Measurements from ENCODE around the gene UNC5B.

Gene UNC5B

DNA sequence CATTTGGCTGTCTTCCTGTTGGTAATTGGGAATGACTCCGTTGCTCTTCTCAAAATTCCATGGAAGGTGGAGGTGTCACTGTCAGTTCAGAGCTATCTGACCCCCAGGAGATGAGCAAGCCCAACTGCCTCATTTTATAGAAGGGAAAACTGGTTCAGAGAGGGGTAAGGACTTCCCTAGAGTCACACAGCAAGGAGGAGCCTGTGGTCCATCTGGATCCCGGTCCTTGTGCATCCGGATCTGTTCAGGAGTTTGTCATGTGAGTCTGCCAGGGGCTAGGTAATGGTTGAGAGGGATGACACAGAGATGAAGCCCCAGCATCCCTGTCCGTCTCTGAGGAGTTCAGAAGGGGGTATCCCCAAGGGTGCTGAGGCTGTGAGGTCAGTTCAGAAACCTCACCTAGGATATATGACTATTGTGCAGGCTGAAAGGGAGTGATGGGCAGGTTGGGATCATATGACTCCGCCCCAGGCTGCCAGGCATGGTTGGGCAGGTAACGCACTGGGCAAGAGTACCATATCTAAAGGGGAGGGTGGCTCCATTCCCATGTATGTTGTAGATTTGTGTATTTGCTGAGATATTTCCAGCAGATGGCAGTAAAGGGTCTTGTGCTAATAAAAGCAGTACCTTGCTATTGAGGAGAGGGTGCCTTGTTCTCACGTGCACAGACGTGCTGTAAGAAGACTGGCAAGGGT, 90.7 kb downstream of the UNC5B start:
- DNase-seq: peak; percentile 19

DNA sequence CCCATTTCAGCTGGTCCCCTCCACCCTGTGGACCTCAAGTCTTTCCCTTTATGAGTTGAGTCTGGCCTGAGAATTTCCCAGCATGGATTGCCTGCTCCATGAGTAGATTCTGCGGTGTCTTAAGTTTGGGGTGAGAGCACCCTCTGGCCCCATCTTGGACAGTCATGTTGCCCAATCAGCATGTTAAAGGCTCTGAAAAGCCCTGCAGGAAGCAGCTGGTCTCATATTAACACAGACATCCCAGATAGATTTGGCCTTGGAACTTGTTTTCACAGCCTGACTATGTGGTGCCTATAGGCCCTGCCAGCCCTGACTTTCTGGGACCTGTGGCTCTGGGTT, 91.2 kb downstream of the UNC5B start:
- DNase-seq: no peak

DNA sequence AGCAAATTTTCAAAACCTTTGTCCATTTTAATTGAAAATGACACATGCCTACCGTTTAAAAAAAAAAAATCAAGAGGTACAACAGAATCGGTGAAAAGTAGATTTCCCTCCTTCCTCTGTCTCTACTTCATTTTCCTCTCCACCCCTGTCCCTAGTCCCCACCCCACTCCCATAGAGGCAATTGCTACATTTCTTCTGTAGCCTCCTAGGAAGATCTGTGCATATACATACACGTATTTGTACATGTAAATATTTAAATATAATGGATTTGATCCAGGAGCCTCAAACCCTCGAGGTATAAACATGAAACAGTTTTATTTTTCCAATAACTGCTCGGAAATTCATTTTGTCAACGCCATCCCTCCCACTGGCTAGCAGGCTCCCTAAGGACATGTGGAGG, 92.5 kb downstream of the UNC5B start:
- no peak for DNase-seq

DNA sequence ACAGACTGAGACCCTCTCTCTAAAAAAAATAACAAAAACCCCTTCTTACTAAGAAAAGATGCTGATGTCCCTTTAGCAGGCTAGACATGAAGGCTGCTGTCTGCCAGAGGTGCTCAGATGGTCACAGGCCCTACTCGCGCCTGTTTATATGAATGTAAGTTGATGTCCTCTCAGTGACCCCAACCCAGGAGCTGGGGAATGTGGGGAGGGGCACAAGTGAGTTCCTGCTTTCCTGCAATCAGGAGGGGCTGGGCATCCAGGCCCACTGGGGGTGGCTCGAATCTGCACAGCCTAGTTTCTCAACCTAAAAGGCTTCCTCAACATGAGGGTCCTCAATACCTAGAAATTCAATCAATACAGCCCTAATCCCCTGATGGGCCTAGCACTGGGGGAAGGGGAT, 94.6 kb downstream of the UNC5B start:
- DNase-seq: no peak

DNA sequence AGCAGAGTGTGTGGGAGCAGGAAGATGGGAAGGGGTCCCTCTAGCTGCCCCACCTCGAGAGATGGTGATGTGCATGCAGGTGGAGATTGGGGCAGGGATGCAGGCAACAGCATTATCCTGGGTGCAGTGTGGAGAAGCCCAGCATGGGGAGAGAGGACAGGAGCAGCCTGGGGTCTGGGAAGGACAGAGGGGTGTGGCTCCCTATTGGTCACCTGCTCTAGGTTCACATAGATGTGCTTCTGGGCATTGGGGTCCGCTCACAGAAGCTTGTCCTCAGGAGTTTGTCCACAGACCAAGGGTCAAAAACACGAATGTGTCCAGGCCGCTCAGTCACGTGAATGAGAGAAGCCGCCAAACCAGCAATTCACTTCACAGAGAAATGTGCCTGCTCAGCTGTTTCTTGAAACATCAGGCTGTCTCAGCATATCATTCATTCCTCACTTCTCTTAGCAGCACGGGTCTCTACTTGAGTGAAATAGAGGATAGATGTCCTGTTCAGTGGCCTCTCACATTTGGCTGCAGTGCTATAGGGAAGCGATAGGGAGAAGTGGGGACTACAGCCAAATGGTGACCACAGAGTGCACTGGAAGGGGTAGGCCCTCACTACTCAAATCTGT, 95.2 kb downstream of the UNC5B start:
- DNase-seq: no peak

DNA sequence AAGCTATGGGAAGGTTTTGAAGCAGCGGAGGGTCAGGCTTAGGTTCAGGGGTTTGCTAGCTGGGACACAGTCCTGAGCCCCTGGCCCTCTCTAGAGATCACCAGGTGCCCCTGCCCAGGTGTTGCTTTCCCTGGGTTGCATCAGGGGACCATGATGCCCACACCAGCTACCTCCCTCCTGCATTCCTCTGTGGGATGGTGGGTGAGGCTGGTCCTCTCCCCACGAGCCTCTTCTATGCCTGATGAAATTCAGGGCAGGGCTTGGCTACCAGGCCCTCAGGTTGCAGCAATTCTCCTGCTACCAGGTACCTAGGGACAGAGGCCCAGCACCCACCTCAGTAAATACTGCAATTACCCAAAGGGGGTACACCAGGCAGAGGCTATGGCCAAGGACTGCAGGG, 95.9 kb downstream of the UNC5B start:
- DNase-seq: no peak

DNA sequence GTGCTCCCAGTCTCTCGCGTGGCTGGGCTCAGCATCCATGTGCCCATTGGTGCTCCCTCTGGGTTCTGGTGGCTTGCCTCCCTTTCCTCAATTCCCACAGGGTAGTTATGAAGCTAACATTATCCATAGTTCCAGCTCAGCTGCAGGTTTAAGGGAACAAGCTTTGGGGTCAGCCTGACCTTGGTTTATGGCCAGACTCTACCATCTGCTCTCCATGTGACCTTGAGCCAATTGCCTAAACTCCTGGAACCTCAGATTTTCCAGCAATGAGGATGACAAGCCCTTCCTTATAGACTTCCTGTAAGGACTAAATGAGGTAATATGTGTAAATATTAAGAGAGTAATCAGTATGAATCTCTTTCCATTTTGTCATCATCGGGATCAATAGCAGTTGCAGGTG, 96.6 kb downstream of the UNC5B start:
- no peak for DNase-seq

DNA sequence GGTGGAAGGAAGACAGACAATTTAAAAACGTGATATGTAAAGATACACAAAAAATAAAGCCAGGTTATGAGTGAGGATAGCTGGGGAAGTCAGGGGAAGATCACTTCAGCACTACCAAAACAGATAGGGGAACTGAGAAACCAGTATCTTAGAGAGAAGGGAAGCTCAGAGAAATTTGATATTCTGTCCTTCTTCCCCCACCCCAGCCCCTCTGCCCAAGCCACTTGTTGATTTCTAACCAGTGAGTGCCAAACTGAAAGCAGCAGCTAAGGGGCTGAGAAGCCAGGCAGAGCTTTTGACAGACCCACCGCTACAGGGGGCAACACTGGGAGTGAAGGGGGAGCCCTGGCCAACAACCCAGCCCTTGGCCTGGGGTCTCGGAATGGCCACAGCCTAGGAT, 97.5 kb downstream of the UNC5B start:
- DNase-seq: no peak

DNA sequence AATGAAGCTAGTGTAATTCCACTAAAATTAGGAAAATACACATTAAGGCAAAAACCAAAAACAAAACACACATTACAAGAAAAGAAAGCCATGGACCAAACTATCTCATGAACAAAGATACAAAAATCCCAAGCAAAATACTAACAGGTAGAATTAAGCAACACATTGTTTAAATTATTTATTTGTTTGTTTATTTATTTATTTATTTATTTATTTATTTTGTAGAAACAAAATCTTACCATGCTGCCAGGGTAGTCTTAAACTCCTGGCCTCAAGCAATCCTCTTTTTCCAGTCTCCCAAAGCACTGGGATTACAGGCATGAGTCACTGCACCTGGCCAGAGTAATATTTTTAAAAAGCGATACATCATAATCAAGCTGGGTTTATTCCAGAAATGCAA, 99.8 kb downstream of the UNC5B start:
- DNase-seq: no peak

DNA sequence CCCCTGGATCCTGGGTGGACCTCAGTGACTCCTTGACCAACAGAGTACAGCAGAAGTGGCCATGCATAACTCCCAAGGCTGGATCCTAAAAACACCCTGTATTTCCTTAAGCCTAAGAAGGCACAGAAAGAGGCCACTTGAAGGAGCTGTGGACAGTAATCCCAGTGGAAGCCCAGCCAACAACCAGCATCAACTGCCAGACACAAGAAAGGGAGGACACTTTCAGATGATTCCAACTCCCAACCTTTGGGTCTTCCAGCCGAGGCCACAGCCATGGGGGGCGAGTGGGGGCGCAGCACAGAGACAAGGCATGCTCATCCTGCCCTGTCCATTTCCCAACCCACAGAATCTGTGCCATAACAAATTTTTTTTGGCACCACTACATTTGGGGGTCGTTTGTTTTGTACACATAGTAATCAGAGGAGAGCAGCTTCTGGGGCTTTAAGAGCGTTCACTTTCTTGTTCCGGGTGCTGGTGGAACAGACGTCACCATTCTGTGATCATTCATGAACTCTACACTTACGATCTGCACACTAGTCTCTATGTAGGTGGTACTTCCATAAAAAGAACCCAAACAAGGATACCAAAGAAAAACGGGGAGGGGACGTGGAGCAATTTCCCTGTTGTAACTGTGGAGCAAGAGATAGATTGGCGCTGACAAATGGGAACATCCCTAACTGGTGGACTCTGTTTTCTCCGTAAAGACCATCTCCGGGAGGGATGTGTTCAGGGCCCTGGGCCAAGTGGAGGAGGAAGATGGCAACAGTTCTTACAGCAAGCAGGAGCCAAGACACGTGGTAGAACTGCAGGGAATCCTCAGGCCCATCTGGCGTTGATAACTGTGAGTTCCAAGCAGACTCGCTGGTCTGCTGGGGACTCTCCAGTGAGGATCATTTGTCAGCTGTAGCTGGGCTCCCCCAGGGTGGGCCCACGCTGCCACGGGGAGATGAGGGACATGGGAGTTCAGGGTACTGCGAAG, 100.7 kb downstream of the UNC5B start:
- no peak for DNase-seq

DNA sequence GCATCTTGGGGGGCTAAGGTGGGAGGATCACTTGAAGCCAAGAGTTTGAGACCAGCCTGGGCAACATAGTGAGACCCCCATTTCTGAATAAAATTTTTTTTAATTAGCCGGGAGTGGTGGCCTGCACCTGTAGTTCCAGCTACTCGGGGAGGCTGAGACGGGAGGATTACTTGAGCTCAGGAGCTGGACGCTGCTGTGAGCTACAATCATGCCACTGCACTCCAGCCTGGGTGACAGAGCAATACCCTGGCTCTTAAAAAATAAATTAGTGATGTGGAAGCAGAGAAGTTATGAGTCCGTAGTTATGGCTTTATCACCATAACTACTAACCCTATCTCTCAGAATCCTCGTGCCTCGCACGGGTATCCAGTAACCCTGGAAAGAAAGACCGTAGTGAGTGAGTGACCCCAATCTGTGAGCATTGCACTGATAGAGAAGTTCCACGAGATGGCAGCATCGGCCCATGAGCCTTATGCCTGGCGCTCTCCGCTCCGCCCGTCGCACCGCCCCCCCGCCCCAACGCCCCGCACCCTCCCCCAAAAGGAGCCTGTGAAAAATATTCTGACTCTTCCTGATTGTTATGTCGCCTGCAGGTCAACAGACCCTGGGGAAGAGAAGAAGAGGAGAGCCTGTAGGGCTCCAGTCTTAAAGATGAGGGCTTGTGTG, 101.8 kb downstream of the UNC5B start:
- DNase-seq: peak; percentile 30

DNA sequence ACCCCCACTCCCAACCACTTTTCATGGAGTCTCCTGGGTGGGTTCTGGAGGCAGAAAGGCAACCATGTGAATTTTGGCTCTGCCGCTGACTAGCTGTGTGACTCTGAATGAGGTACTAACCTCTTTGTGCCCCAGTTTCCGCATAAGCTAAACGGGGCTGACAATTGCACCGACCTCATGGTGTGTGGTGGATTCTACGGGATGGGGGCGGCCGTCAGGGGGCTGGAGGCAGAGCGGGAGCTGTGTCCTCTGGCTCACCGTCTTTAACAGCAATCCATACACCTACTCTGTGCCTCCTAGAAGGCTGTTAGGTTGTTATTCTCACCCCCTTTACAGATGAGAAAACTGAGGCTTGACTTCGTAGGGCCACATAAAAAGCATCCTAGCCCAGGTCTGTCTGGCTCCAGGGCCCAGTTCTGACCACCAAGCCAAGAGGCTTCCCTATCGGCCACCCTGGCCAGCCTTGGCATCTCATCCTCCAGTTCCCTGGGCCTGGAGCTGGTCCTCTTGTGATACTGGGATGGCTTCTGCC, 102.4 kb downstream of the UNC5B start:
- DNase-seq: no peak

DNA sequence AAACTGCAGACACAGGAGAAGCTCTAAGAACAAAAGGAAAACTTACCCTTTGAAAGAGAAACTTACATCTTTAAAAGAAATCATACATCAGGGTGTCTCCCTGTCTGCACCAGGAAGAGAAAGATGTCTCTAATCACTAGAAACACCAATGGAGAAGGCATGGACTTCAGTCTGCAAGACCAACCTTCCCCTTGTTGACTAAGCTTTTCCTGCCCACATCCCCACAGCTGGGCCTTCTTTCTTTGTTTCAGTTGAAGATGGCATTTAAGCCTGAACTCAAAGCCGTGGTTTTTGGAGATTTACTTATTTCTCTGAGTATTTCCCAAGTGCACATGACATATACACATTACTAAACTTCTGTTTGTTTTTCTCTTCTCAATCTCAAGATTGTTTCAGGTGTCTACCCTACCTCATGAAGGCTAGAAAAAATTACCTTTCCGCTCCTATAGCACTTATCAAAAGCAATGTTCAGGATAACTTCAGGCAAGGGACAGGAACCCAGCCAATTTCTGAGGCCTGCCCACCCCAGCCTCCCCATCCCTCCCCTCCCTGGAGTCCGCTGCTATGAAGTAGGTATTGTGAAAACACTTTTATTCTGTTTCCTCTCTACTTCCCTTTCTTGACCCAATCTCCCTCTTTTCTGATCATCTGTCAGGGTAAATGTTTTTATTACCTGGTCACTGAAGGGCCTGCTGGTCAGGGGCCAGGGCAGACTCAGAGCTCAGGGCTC, 103.9 kb downstream of the UNC5B start:
- DNase-seq: no peak

DNA sequence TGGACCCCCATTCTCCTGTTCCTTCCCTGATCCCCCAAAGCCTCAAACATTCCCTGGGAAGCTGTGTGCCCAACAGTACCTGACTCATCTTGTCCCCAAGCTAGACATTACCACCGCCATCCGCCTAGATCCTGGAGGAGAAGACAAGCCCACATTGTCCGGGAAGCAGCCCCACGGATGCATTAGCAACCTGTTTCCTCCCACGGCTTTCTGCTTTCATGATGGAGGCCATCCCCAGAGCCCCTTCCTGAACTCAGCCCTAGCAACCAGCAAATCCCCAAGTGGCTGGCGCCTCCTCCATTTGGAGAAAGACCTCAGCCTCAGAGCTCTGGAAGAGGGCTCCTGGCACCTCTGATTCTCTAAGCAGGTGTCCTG, 104.4 kb downstream of the UNC5B start:
- DNase-seq: no peak

DNA sequence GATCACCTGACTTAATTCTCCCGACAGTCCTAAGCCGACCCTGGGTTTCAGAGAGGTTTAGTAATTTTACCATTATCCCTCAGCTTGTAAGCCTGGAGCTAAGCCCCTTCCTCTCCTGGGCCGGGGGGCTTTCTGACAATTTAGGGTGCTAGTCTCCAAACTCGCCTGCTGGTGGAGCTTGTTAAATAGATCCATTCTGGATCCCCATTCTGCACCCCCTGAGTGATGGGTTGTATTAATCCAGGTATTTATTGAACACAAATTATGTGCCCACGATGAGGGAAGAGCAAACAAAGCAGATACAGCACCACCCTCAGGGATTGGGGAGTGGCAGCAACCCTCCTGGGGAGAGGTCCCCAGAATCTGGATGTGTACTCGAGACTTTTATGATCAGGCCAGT, 105.4 kb downstream of the UNC5B start:
- no peak for DNase-seq

DNA sequence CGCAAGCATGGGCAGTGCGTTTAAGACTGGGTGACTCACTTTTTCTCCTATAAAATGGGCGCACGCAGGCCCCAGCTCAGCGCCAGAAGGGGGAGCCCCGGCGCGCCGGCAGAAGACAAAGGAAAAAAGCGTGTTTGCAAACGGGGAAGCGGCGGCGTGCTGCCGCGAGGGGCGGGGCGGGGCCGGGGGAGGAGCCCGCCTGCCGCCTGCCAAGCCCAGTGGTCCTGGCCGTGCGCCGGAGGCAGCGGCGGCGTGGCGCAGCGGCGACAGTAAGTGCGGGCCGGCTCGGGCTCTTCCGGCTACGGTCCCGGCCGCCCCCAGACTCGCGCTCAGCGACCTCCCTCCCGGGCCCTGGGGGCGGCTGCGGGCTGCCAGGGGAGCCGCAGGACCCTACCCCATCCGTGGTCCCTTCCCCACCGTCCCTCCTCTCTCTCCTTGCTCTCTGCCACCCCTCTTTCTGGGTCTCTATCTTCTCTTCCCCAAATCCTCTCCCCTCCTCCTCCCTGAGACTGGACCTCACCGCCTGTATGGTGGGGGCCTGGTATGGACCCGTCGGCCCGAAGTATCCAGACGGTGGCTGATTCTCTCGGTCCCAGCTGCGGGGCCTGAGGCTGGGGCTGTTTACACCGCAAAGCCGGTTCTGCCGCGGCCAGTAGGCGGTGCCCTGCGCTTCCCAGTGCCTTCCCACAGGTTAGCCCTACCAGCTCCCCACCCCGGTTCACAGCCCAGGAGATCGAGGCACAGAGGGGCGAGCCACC, 106.9 kb downstream of the UNC5B start, which contains the start of gene SLC29A3:
Gene SLC29A3, plus strand, starts transcription at position 218 of the 758 bp plus-strand sequence. Its CDS starts 51 bp downstream, at position 269.
- DNase-seq: peak; percentile 74

DNA sequence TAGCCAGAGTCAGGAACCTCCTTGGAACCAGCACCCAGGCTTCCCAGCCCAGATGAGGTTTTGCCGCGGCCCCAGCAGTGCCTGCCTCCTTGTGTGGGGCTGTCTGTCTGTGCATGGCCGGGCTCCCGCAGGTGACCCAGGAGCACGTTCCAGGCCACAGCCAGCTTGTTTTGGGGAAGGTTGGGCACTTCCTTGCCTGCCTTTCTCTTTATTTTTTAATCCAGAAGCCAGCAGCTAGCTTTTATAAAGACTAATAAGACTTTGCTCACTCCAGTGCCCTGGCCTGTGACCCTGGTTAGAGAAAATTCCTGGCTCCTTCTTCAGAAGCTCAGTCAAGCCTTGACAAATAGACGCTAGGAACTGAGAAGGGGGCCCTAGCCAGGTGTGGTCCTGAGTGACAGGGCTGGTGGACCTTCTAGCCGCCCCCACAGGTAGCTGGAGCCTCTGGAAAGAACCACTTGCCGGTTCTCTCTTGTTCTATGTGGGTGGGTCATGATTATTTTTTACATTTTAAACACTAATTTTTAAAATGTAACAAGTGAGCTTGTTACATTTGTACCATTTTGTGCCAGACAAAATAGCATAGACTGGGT, 107.5 kb downstream of the UNC5B start:
- no peak for DNase-seq

DNA sequence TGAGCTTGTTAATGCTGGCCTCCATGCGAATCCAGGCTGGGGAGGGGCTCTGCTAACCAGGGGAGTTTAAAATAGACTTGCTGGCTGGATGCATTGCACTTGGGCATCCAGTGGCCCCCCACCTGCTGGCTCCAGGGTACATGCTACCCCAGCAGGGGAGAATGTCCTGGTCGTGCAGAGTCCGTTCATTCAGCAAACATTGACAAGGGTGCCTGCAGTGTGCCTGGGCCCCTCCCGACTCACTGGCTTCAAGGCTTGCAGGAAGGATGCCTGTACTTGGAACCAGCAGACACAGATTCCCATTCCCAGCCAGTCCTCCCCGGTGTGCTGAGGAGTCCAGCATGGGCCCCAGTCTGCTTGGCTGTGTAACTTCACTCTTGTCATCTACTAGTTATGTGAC, 108.2 kb downstream of the UNC5B start:
- DNase-seq: no peak

DNA sequence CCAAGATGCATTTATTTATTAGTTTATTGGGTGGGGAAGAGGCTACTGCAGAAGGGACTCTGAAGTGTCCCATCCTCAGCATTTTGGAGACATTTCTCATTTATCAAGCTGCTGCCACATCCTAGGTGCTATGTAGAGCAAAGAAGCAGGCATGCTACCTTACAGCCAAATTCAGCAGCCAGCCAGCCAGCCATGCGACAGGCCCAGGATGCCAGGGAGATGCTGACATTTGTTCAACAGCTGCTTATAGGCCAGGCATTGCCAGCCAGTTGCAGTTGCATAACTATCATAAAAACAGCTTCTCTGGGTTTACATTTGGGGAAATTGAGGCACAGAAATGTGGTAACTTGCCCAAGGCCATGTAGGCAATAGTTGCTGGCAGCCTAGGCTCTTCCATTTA, 109.0 kb downstream of the UNC5B start:
- no peak for DNase-seq

DNA sequence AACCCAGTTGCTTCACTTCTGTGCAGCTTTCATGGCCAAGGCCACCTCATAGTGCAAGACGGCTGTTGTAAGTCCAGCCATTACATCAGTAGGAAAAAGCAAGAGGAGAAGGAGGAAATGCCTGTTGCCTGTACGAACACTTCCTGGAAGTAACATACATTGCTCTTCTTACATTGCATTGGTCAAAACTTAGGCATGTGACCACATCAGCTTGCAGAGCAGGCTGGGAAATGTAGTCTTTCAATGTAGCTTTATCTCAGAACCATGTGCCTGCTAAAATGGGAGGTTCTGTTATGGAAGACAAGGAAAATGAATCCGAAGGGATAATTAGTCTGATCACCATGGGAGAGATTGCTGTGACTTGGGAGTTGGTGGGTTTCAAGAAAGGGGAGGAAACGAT, 111.0 kb downstream of the UNC5B start:
- DNase-seq: peak; percentile 8

DNA sequence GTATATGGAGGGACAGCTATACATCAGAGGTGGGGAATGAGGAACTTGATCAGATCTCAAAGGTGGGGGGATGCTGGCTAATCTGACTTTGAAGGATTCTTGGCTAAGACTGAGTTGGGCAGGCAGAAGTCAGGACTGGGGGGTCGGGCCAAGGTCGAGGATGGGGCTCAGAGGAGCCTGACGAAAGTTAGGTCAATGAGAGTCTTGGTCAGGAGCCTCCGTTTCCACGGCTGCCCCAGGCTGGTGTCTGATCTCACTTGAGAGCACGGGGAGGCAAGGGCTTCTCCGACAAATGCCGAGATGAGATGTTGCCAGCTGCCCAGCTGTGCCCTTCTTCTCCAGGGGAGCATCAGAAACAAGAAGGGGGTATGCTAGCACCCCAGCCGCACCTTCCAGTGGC, 112.4 kb downstream of the UNC5B start:
- no peak for DNase-seq
